Measurements from ENCODE around the gene NUP210L. TPM values are rescaled to one million over a fixed set of nuclear protein-coding genes. Genes with fewer than 3 reads are reported as not detected.
A peak's percentile ranks its signal among the peaks of the same experiment; 100 is the strongest.
"Not testable (repeated sequence)": the region's sequence is repeated elsewhere in the genome, so short reads cannot be mapped to it uniquely, and the experiment has no call there.

Gene NUP210L
- total RNA-seq, 4 donors from 2014 or later: 0.18 TPM; not detected in 3

DNA sequence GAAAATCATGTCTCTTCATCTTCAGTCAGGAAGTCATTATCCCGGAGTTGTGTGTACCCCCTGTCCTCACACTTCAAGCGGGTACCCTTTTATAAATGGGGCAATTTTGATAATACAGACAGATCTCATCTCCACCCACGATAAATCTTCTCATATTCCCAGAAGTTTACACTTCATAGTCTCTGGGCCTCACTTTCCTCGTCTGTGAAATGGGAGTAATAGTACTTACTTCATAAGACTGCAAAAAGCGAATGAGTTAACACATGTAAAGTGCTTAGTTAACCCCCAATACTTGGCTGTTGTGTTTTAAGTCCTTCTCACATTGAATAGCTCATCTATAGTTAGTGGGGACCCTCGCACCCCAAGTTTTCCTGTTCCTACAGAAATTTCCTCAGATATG lies 820 bp downstream of the NUP210L start:
- no peak for DNase-seq
- no peaks in the 10 kb centered on the region for H3K9me3 ChIP-seq
- TF ChIP-seq, protein P1, sequence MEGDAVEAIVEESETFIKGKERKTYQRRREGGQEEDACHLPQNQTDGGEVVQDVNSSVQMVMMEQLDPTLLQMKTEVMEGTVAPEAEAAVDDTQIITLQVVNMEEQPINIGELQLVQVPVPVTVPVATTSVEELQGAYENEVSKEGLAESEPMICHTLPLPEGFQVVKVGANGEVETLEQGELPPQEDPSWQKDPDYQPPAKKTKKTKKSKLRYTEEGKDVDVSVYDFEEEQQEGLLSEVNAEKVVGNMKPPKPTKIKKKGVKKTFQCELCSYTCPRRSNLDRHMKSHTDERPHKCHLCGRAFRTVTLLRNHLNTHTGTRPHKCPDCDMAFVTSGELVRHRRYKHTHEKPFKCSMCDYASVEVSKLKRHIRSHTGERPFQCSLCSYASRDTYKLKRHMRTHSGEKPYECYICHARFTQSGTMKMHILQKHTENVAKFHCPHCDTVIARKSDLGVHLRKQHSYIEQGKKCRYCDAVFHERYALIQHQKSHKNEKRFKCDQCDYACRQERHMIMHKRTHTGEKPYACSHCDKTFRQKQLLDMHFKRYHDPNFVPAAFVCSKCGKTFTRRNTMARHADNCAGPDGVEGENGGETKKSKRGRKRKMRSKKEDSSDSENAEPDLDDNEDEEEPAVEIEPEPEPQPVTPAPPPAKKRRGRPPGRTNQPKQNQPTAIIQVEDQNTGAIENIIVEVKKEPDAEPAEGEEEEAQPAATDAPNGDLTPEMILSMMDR (IDR thresholded peaks at IDR 0.05): no peak
- TF ChIP-seq POLR2A (IDR thresholded peaks at IDR 0.05): no peak
- peaks cover 0 to 13% (median 7%) of the 10 kb centered on the region in 4 donors for H3K4me1 ChIP-seq
- H3K27me3 ChIP-seq: no peaks in the 10 kb centered on the region
- H3K4me3 ChIP-seq: no peak overlapping the region
- H3K27ac ChIP-seq: peak overlapping the region in 1 of 4 donors; percentile 58
- peaks cover 0 to 32% (median 3%) of the 10 kb centered on the region in 3 donors for H3K36me3 ChIP-seq

DNA sequence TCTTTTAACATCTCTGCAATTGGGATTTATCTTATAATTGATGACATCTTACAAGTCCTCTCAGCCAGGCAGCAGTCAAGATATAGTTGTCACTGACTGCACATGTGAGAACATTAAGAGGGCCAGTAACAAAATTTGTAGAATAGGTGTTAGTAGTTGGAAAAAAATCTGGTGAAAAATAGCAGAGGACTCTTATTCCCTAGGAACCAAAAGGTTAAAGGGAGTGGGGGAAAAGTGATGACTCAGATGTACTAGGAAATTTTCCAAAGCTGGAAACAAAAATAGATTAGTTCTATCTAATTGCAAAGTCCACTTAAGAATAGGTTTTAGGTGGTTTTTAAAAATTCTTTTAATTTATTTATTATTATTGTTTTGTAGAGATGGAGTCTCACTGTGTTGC lies 3.6 kb downstream of the NUP210L start:
- no peak overlapping the region for H3K27ac ChIP-seq
- H3K9me3 ChIP-seq: no peaks in the 10 kb centered on the region
- H3K36me3 ChIP-seq: peaks cover 0 to 14% (median 0%) of the 10 kb centered on the region in 3 donors
- no peak overlapping the region for H3K4me3 ChIP-seq
- no peaks in the 10 kb centered on the region for H3K4me1 ChIP-seq
- DNase-seq: no peak
- no peaks in the 10 kb centered on the region for H3K27me3 ChIP-seq
- TF ChIP-seq, protein P1 (IDR thresholded peaks at IDR 0.05): no peak
- TF ChIP-seq POLR2A (IDR thresholded peaks at IDR 0.05): no peak

DNA sequence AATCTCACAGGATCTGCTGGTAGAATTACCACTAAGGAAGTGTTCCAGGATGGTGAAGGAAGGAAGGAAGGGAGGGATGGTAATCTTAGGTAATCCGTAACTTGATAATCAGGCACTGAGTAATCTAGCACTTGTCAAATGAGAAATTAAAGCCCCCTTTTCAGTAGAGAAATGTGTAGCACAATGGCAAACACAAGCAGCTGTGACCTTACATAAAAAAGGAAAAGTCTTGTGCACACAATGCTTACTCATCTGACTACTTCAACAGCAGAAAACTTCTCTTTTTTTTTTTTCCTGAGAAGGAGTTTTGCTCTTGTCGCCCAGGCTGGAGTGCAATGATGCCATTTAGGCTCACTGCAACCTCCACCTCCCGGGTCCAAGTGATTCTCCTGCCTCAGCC lies 6.1 kb downstream of the NUP210L start:
- H3K4me1 ChIP-seq: no peaks in the 10 kb centered on the region
- no peaks in the 10 kb centered on the region for H3K9me3 ChIP-seq
- no peak for DNase-seq
- H3K36me3 ChIP-seq: no peaks in the 10 kb centered on the region
- no peak overlapping the region for H3K4me3 ChIP-seq
- H3K27ac ChIP-seq: no peak overlapping the region
- no peaks in the 10 kb centered on the region for H3K27me3 ChIP-seq
- TF ChIP-seq, protein P1 (IDR thresholded peaks at IDR 0.05): no peak
- no peak for TF ChIP-seq POLR2A (IDR thresholded peaks at IDR 0.05)

DNA sequence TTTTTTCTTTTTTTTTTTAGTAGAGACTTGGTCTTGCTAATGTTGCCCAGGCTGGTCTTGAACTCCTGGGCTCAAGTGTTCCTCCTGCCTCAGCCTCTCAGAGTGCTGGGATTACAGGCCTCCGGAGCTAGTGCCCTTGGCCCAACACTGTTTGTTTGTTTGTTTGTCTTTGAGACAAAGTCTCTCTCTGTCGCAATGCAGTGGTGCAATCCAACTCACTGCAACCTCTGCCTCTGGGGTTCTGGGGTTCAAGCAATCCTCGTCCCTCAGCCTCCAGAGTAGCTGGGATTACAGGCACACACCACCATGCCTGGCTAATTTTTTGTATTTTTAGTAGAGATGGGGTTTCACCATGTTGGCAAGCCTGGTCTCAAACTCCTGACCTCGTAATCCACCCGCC lies 7.4 kb downstream of the NUP210L start:
- DNase-seq, H3K4me1 ChIP-seq, H3K36me3 ChIP-seq, H3K4me3 ChIP-seq, H3K27ac ChIP-seq, H3K9me3 ChIP-seq, H3K27me3 ChIP-seq: not testable (repeated sequence)

GRCh38 chr1:154145986-154146385 lies 8.9 kb downstream of the NUP210L start:
- H3K9me3 ChIP-seq: no peaks in the 10 kb centered on the region
- H3K4me1 ChIP-seq: no peaks in the 10 kb centered on the region
- TF ChIP-seq, protein P1 (IDR thresholded peaks at IDR 0.05): peak in 3 of 6 experiments; percentile 20 to 25 (median 25)
- TF ChIP-seq POLR2A (IDR thresholded peaks at IDR 0.05): no peak
- no peaks in the 10 kb centered on the region for H3K36me3 ChIP-seq
- DNase-seq: no peak
- no peak overlapping the region for H3K4me3 ChIP-seq
- H3K27me3 ChIP-seq: no peaks in the 10 kb centered on the region
- no peak overlapping the region for H3K27ac ChIP-seq

DNA sequence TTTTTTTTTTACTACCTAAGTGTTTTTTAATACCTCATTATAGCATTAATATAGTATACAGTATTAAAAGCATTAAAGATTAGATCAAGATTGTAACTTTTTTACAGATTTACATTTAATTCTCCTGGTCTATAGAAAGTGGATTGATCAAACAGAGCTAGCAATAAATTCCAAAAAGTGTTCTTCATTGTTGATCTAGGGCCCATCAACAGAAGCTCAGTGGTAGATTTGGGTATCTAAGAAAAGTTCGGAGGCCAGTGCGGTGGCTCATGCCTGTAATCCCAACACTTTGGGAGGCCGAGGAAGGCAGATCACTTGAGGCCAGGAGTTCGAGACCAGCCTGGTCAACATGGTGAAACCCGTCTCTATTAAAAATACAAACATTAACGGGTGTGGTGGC lies 12.5 kb downstream of the NUP210L start:
- Histone ChIP-seq H3K4me3 (no peak overlapping the region), H3K4me1 (no peaks in the 10 kb centered on the region), H3K27ac (no peak overlapping the region), H3K36me3 (no peaks in the 10 kb centered on the region), H3K9me3 (no peaks in the 10 kb centered on the region), H3K27me3 (no peaks in the 10 kb centered on the region)
- no peak for TF ChIP-seq POLR2A (IDR thresholded peaks at IDR 0.05)
- TF ChIP-seq, protein P1 (IDR thresholded peaks at IDR 0.05): no peak
- no peak for DNase-seq
